ENCODE measurements around the gene CWC27. TPM values are rescaled to one million over a fixed set of nuclear protein-coding genes. Genes with fewer than 3 reads are reported as not detected.

CWC27 gene
- total RNA-seq, 4 donors from 2014 or later = 8.8 to 38.1 (median 17.6) TPM

DNA sequence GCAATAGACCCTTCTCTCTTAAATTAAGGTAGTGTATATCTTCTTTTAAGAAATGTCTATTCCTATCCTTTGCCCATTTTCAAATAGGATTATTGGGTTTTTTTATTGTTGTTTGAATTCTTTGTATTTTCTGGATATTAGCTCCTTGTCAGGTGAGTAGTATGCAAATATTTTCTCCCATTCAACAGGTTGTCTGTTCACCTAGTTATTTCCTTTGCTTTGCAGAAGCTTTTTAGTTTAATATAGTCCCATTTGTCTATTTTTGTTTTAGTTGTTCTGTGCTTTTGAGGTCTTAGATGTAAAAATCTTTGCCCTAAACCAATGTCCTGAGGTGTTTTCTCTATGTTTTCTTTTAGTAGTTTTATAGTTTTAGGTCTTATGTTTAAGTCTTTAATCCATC lies 104.7 kb downstream of the CWC27 start:
- DNase-seq (ENCODE audit: low spot score in 2 of 2) = no peak
- Histone ChIP-seq H3K4me3 (no peak overlapping the region), H3K27me3 (no peaks in the 10 kb centered on the region), H3K9me3 (no peaks in the 10 kb centered on the region), H3K27ac (no peak overlapping the region), H3K4me1 (peaks cover 0 to 8% (median 0%) of the 10 kb centered on the region in 4 donors), H3K36me3 (no peaks in the 10 kb centered on the region)
- TF ChIP-seq EP300 (IDR thresholded peaks at IDR 0.05) (no peak), POLR2A (IDR thresholded peaks at IDR 0.05) (no peak)
- TF ChIP-seq, protein P1, sequence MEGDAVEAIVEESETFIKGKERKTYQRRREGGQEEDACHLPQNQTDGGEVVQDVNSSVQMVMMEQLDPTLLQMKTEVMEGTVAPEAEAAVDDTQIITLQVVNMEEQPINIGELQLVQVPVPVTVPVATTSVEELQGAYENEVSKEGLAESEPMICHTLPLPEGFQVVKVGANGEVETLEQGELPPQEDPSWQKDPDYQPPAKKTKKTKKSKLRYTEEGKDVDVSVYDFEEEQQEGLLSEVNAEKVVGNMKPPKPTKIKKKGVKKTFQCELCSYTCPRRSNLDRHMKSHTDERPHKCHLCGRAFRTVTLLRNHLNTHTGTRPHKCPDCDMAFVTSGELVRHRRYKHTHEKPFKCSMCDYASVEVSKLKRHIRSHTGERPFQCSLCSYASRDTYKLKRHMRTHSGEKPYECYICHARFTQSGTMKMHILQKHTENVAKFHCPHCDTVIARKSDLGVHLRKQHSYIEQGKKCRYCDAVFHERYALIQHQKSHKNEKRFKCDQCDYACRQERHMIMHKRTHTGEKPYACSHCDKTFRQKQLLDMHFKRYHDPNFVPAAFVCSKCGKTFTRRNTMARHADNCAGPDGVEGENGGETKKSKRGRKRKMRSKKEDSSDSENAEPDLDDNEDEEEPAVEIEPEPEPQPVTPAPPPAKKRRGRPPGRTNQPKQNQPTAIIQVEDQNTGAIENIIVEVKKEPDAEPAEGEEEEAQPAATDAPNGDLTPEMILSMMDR (IDR thresholded peaks at IDR 0.05) = no peak

DNA sequence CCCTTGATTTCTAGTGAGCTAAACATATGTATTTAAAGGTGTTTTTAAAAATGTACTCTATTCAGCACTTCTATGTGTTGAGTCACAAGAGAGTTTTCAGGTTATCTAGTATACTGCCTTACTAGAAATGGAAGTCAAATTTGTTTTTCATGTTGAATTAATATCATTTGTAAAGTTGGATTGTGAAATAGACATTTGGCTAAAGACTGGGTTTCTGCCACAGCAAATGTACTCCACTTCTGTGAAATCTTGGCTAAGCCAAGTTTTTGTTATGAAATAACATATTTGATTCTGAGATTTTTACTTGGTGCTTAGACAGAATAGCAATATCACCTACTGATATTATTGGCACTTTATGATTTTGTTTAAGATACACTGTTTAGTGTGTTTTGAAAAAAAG lies 106.0 kb downstream of the CWC27 start:
- H3K9me3 ChIP-seq = no peaks in the 10 kb centered on the region
- H3K36me3 ChIP-seq = no peaks in the 10 kb centered on the region
- DNase-seq (ENCODE audit: low spot score in 2 of 2) = no peak
- peaks cover 0 to under 1% (median 0%) of the 10 kb centered on the region in 4 donors for H3K4me1 ChIP-seq
- no peaks in the 10 kb centered on the region for H3K27me3 ChIP-seq
- TF ChIP-seq POLR2A (IDR thresholded peaks at IDR 0.05) (no peak), EP300 (IDR thresholded peaks at IDR 0.05) (no peak)
- TF ChIP-seq, protein P1 (IDR thresholded peaks at IDR 0.05) = no peak
- H3K4me3 ChIP-seq = no peak overlapping the region
- H3K27ac ChIP-seq = no peak overlapping the region

DNA sequence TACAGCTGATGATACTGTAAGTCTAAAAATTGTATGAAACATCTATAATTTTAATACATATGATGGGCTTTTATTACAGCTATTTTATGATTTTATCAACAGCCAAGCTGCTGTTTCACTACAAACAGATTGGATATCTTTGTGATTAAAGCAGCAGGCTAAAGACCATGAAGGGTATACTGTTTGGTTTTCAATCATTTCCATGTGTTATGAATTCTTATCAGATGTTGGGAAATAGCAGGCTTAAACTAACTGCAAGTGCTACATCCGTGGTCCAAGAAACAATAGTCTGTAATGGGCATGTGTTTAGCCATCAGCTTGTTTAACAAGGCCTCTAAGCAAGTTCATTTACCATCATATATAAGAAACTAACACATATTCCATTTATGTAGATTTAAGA lies 107.5 kb downstream of the CWC27 start:
- Histone ChIP-seq H3K4me1 (no peaks in the 10 kb centered on the region), H3K27ac (no peak overlapping the region)
- whole genome bisulfite sequencing, 2 donors = 37 to 50% methylated on average over 1 of the region's 1 CpG

DNA sequence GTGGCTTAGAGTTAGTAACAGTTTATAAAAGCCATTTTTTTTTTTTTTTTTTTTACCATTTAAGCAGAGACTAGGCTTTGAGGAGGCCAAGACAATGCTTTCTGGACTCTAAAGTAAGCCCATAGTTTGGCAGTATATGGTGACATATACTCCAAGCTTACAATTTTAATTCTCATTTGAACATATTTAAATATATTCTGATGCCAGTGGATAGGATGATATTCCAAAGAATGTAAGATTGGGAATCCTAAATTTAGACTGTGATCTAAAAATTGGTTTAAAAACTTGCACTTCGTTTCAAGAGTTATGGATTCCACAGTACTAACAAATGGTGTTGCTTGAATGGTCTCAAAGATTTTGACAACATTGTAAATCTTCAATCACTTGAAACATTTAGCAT lies 112.1 kb downstream of the CWC27 start:
- Histone ChIP-seq H3K27me3 (no peaks in the 10 kb centered on the region), H3K9me3 (no peaks in the 10 kb centered on the region), H3K4me3 (no peak overlapping the region), H3K27ac (no peak overlapping the region), H3K4me1 (no peaks in the 10 kb centered on the region), H3K36me3 (no peaks in the 10 kb centered on the region)
- TF ChIP-seq, protein P1 (IDR thresholded peaks at IDR 0.05) = no peak
- TF ChIP-seq EP300 (IDR thresholded peaks at IDR 0.05) (no peak), POLR2A (IDR thresholded peaks at IDR 0.05) (no peak)
- WGBS, 2 donors = 93 to 98% methylated on average over 1 of the region's 1 CpG
- no peak for DNase-seq (ENCODE audit: low spot score in 2 of 2)

More for the DNA sequence above, 107.5 kb downstream of the CWC27 start:
- Histone ChIP-seq H3K27me3 (no peaks in the 10 kb centered on the region), H3K9me3 (no peaks in the 10 kb centered on the region), H3K4me3 (no peak overlapping the region), H3K36me3 (no peaks in the 10 kb centered on the region)
- no peak for DNase-seq (ENCODE audit: low spot score in 2 of 2)
- no peak for TF ChIP-seq POLR2A (IDR thresholded peaks at IDR 0.05)
- TF ChIP-seq, protein P1 (IDR thresholded peaks at IDR 0.05) = no peak

DNA sequence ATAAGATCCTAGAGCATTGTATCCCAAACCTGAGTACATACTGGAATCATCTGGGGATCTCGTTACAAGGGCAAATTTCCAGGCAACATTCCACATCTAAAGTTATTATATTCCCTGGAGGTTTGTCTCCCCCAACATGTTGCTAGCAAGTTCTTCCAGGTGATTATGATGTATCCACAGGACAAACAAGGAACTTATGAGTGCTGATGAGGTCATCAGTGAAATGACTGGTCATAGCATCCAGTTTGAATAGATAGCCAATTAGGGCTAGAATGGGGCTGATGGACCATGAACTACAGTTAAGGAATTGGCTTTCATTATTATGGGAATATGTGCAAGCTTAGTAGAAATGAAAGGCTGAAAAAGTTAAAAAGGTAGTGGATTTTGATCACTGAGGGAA lies 115.2 kb downstream of the CWC27 start:
- H3K27me3 ChIP-seq = no peaks in the 10 kb centered on the region
- 93 to 97% methylated on average over 1 of the region's 1 CpG for WGBS, 2 donors
- TF ChIP-seq, protein P1 (IDR thresholded peaks at IDR 0.05) = no peak
- TF ChIP-seq POLR2A (IDR thresholded peaks at IDR 0.05) (no peak), EP300 (IDR thresholded peaks at IDR 0.05) (no peak)

More for the DNA sequence above, 115.2 kb downstream of the CWC27 start:
- Histone ChIP-seq H3K36me3 (peaks cover 0 to 4% (median 0%) of the 10 kb centered on the region in 3 donors), H3K9me3 (no peaks in the 10 kb centered on the region), H3K4me1 (no peaks in the 10 kb centered on the region), H3K27ac (no peak overlapping the region), H3K4me3 (no peak overlapping the region)
- DNase-seq (ENCODE audit: low spot score in 2 of 2) = no peak
